ENCODE data around the gene C11orf52. TPM values are rescaled to one million over a fixed set of nuclear protein-coding genes. Genes with fewer than 3 reads are reported as not detected.
A peak's percentile ranks its signal among the peaks of the same experiment; 100 is the strongest.

C11orf52 gene
- total RNA-seq, 6 experiments from 2014 or later: 0.35 to 0.96 (median 0.64) TPM

- Mint-ChIP-seq H3K27me3 (ENCODE audit: insufficient read depth) (no peaks in the 10 kb centered on the region; the same call in none of the 2 replicates), H3K36me3 (ENCODE audit: low read depth) (no peaks in the 10 kb centered on the region), H3K4me3 (peak overlapping the region; percentile 68), H3K4me1 (ENCODE audit: low read depth) (peaks cover 50% of the 10 kb centered on the region), H3K9me3 (no peaks in the 10 kb centered on the region), H3K27ac (peak overlapping the region; percentile 97)
- TF ChIP-seq, protein P1, sequence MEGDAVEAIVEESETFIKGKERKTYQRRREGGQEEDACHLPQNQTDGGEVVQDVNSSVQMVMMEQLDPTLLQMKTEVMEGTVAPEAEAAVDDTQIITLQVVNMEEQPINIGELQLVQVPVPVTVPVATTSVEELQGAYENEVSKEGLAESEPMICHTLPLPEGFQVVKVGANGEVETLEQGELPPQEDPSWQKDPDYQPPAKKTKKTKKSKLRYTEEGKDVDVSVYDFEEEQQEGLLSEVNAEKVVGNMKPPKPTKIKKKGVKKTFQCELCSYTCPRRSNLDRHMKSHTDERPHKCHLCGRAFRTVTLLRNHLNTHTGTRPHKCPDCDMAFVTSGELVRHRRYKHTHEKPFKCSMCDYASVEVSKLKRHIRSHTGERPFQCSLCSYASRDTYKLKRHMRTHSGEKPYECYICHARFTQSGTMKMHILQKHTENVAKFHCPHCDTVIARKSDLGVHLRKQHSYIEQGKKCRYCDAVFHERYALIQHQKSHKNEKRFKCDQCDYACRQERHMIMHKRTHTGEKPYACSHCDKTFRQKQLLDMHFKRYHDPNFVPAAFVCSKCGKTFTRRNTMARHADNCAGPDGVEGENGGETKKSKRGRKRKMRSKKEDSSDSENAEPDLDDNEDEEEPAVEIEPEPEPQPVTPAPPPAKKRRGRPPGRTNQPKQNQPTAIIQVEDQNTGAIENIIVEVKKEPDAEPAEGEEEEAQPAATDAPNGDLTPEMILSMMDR (IDR thresholded peaks at IDR 0.05): no peak
- DNase-seq: no peak
Measured at GRCh38 chr11:111945198-111945597, 26.5 kb downstream of the C11orf52 start.

DNA sequence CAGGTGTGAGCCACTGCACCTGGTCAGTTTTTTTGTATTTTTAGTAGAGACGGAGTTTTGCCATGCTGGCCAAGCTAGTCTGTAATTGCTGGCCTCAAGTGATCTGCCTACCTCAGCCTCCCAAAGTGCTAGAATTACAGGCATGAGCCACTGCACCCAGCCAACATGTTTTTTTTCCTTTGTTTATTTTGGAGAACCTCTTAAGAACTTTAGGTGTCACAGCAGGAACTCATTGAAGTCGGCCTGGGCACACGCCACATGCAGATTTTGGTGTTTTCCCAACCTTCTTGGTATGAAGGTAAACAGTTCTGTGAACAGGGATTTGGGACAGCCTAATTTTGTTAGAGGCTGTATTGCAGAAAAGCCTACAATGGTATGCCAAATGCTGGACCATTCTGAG, 27.8 kb downstream of the C11orf52 start:
- TF ChIP-seq, protein P1 (IDR thresholded peaks at IDR 0.05): no peak
- Mint-ChIP-seq H3K36me3 (ENCODE audit: low read depth) (no peaks in the 10 kb centered on the region), H3K27ac (peak overlapping the region; percentile 40; the same call in 1 of the 2 replicates), H3K4me3 (no peak overlapping the region), H3K27me3 (ENCODE audit: insufficient read depth) (no peaks in the 10 kb centered on the region; the same call in none of the 2 replicates), H3K9me3 (no peaks in the 10 kb centered on the region), H3K4me1 (ENCODE audit: low read depth) (peaks cover 41% of the 10 kb centered on the region)
- no peak for DNase-seq

GRCh38 chr11:111947143-111947542, 28.4 kb downstream of the C11orf52 start:
- Mint-ChIP-seq H3K27me3 (ENCODE audit: insufficient read depth) (no peaks in the 10 kb centered on the region; the same call in none of the 2 replicates), H3K4me3 (no peak overlapping the region), H3K9me3 (no peaks in the 10 kb centered on the region), H3K27ac (peak overlapping the region; percentile 40; the same call in 1 of the 2 replicates), H3K36me3 (ENCODE audit: low read depth) (no peaks in the 10 kb centered on the region), H3K4me1 (ENCODE audit: low read depth) (peaks cover 35% of the 10 kb centered on the region)
- TF ChIP-seq, protein P1 (IDR thresholded peaks at IDR 0.05): no peak
- no peak for DNase-seq

- TF ChIP-seq, protein P1 (IDR thresholded peaks at IDR 0.05): no peak
- H3K9me3 Mint-ChIP-seq: no peaks in the 10 kb centered on the region
- H3K27me3 Mint-ChIP-seq (ENCODE audit: insufficient read depth): no peaks in the 10 kb centered on the region
- no peak for DNase-seq
- no peak overlapping the region for H3K4me3 Mint-ChIP-seq
- no peak overlapping the region for H3K27ac Mint-ChIP-seq
- no peaks in the 10 kb centered on the region for H3K36me3 Mint-ChIP-seq (ENCODE audit: low read depth)
- H3K4me1 Mint-ChIP-seq (ENCODE audit: low read depth): peaks cover 17% of the 10 kb centered on the region
Measured at GRCh38 chr11:111949519-111950426, 31.1 kb downstream of the C11orf52 start.

- TF ChIP-seq, protein P1 (IDR thresholded peaks at IDR 0.05): no peak
- Mint-ChIP-seq H3K4me1 (ENCODE audit: low read depth) (peaks cover 7% of the 10 kb centered on the region), H3K27me3 (ENCODE audit: insufficient read depth) (no peaks in the 10 kb centered on the region), H3K27ac (no peak overlapping the region), H3K36me3 (ENCODE audit: low read depth) (no peaks in the 10 kb centered on the region), H3K9me3 (no peaks in the 10 kb centered on the region), H3K4me3 (no peak overlapping the region)
- DNase-seq: no peak
Measured at GRCh38 chr11:111951565-111951964, 32.9 kb downstream of the C11orf52 start.
